Measurements from ENCODE around the gene HES2.

DNA sequence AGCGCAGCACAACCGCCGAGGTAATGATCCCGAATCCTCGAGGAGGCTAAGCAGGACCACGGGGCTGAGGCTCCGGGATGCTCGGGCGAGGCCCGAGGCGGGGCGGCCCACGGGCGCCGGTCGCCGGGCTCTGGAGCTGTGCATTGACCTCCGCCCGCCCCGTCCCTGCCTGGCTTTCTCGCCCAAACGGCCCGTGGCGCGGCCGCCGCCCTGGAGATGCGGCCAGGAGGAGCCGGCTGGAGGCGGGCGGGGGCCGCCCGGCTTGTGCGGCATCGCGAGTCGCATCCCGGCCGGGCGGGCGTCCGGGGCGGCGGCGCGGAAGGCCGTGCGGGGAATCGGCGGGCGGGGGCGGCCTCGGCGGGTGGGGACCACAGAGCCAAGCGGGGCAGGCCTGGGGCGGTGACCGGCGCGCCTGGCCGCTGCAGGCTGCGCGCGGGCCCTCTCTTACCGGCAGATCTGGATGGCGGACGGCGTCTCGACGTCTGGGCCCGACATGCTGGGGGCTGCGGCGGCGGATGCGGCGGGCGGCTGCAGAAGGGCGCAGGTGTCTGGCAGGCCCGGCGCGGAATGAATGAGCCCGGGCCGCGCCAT, 26.8 kb downstream of the HES2 start:
- TF ChIP-seq, protein P1, sequence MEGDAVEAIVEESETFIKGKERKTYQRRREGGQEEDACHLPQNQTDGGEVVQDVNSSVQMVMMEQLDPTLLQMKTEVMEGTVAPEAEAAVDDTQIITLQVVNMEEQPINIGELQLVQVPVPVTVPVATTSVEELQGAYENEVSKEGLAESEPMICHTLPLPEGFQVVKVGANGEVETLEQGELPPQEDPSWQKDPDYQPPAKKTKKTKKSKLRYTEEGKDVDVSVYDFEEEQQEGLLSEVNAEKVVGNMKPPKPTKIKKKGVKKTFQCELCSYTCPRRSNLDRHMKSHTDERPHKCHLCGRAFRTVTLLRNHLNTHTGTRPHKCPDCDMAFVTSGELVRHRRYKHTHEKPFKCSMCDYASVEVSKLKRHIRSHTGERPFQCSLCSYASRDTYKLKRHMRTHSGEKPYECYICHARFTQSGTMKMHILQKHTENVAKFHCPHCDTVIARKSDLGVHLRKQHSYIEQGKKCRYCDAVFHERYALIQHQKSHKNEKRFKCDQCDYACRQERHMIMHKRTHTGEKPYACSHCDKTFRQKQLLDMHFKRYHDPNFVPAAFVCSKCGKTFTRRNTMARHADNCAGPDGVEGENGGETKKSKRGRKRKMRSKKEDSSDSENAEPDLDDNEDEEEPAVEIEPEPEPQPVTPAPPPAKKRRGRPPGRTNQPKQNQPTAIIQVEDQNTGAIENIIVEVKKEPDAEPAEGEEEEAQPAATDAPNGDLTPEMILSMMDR (IDR thresholded peaks at IDR 0.05), result no peak
- no peak for TF ChIP-seq POLR2A (IDR thresholded peaks at IDR 0.05)

All from Peyer's patch (tissue), 4 donors.